ENCODE results near the gene ACOX1.

GRCh38 chr17:76017481-76018339 is 38.7 kb upstream of the ACOX1 start:
- no peak for TF ChIP-seq EP300 (IDR thresholded peaks at IDR 0.05)
- TF ChIP-seq, protein P1, sequence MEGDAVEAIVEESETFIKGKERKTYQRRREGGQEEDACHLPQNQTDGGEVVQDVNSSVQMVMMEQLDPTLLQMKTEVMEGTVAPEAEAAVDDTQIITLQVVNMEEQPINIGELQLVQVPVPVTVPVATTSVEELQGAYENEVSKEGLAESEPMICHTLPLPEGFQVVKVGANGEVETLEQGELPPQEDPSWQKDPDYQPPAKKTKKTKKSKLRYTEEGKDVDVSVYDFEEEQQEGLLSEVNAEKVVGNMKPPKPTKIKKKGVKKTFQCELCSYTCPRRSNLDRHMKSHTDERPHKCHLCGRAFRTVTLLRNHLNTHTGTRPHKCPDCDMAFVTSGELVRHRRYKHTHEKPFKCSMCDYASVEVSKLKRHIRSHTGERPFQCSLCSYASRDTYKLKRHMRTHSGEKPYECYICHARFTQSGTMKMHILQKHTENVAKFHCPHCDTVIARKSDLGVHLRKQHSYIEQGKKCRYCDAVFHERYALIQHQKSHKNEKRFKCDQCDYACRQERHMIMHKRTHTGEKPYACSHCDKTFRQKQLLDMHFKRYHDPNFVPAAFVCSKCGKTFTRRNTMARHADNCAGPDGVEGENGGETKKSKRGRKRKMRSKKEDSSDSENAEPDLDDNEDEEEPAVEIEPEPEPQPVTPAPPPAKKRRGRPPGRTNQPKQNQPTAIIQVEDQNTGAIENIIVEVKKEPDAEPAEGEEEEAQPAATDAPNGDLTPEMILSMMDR (IDR thresholded peaks at IDR 0.05) = no peak

Measured in stomach (tissue), 4 donors.